Measurements from ENCODE around the gene SCP2D1. TPM values are rescaled to one million over a fixed set of nuclear protein-coding genes. Genes with fewer than 3 reads are reported as not detected.

Gene SCP2D1
- total and polyA plus RNA-seq, 2 of the 8 experiments (the other 6 are each of a cell fraction or from before 2014, with no cell fraction given), result not detected

- no peak overlapping the region for H3K27ac ChIP-seq (ENCODE audit: low read depth, low read length)
- H2BK20ac ChIP-seq (ENCODE audit: low read length), result no peak overlapping the region
- H3K36me3 ChIP-seq (ENCODE audit: control insufficient read depth in 2 of 4, insufficient read depth in 4 of 4, low read length in 3 of 4), result no peaks in the 10 kb centered on the region
- H3K27me3 ChIP-seq (replicated peaks in 1 of 4; ENCODE audit: control insufficient read depth in 3 of 4, extremely low read depth in 1 of 4, insufficient read depth in 3 of 4, low read length in 3 of 4), result peaks cover 28 to 65% (median 54%) of the 10 kb centered on the region in 4 experiments
- no peak overlapping the region for H3K18ac ChIP-seq (ENCODE audit: extremely low read depth, low read length)
- no peak overlapping the region for H3K4me3 ChIP-seq (ENCODE audit: extremely low read depth in 1 of 4, insufficient read depth in 2 of 4, low read depth in 3 of 4, low read length in 4 of 4)
- H4K5ac ChIP-seq (ENCODE audit: insufficient read length, low read depth, low read length), result no peak overlapping the region
- no peak overlapping the region for H3K56ac ChIP-seq (replicated peaks; ENCODE audit: insufficient read length, low read depth, low read length)
- H3K79me1 ChIP-seq (ENCODE audit: low read depth, low read length), result no peaks in the 10 kb centered on the region
- H3K23me2 ChIP-seq (ENCODE audit: low read depth, low read length), result no peaks in the 10 kb centered on the region; the same call in 1 of the 2 replicates
- no peaks in the 10 kb centered on the region; a peak in 1 of 4 replicates for H3K9me3 ChIP-seq (ENCODE audit: insufficient read depth in 2 of 2, low read depth in 1 of 2, low read length in 1 of 2)
- CTCF ChIA-PET (ENCODE audit: partially characterized antibody), result interaction anchor here (0.6 kb wide), 1 partner anchor 809 kb away, joined by 3 read pairs; no protein-coding TSS in a partner anchor
- no peak overlapping the region for H4K91ac ChIP-seq (replicated peaks; ENCODE audit: insufficient read length, low read length)
- peaks cover 0 to 4% of the 10 kb centered on the region in 2 experiments for H4K20me1 ChIP-seq (replicated peaks in 1 of 2; ENCODE audit: control insufficient read depth in 1 of 2, insufficient read depth in 2 of 2, low read length in 2 of 2)
- no peak overlapping the region for H4K8ac ChIP-seq (ENCODE audit: extremely low read depth, insufficient read depth, low read length)
- no peak for DNase-seq (ENCODE audit: low read depth in 1 of 2, low spot score in 2 of 2)
- H3K4ac ChIP-seq (replicated peaks; ENCODE audit: insufficient read length, low read depth, low read length), result no peak overlapping the region
- POLR2A ChIA-PET (ENCODE audit: partially characterized antibody), result no interaction called here
- H2BK120ac ChIP-seq (replicated peaks; ENCODE audit: low read depth, low read length), result no peak overlapping the region
- H3K4me1 ChIP-seq (replicated peaks in 1 of 4; ENCODE audit: control insufficient read depth in 3 of 4, insufficient read depth in 4 of 4, low read length in 3 of 4), result no peaks in the 10 kb centered on the region; a peak in 1 of 7 replicates
- H3K14ac ChIP-seq (ENCODE audit: insufficient read length), result no peak overlapping the region
- FAIRE-seq, result no peak
- H2AFZ ChIP-seq (ENCODE audit: low read length), result no peak overlapping the region
- H2BK12ac ChIP-seq (ENCODE audit: low read depth, low read length), result no peak overlapping the region
- H3K23ac ChIP-seq (ENCODE audit: insufficient read length), result no peak overlapping the region
- no peak overlapping the region for H2BK5ac ChIP-seq (ENCODE audit: low read depth, low read length)
- no peak overlapping the region for H3K9ac ChIP-seq (replicated peaks in 1 of 4; ENCODE audit: extremely low read depth in 1 of 4, low read depth in 3 of 4, low read length in 3 of 4)
- no peak overlapping the region for H2BK15ac ChIP-seq (ENCODE audit: low read length)
- 71% methylated on average over 1 of the region's 1 CpG; no CpG with 5 or more reads in 1 of the 2 experiments for WGBS, 2 experiments (ENCODE audit: extremely low coverage in 1 of 2, insufficient coverage in 1 of 2, insufficient read length in 1 of 2, insufficient replicate concordance in 2 of 2, low coverage in 1 of 2, low lambda C conversion rate in 2 of 2, missing lambda C conversion rate in 1 of 2)
- H3K79me2 ChIP-seq (ENCODE audit: control insufficient read depth in 1 of 2, insufficient read depth in 2 of 2, low read length in 2 of 2), result no peaks in the 10 kb centered on the region
- H2AK5ac ChIP-seq (ENCODE audit: low read depth, low read length), result no peak overlapping the region
- H3K4me2 ChIP-seq (ENCODE audit: insufficient read depth in 1 of 2, low read depth in 2 of 2, low read length in 2 of 2), result no peak overlapping the region
- no peak for TF ChIP-seq KDM1A (IDR thresholded peaks at IDR 0.05; ENCODE audit: borderline replicate concordance, low read length)
- no peak for TF ChIP-seq ZNF274 (IDR thresholded peaks at IDR 0.05; ENCODE audit: borderline replicate concordance, extremely low read depth, low read length)
- TF ChIP-seq KDM4A (IDR thresholded peaks at IDR 0.05; ENCODE audit: low read depth, low read length, severe bottlenecking), result no peak
- no peak for TF ChIP-seq CBX8 (IDR thresholded peaks at IDR 0.05; ENCODE audit: borderline replicate concordance, low read depth, low read length)
- TF ChIP-seq CHD2 (IDR thresholded peaks at IDR 0.05; ENCODE audit: low read length), result no peak
- no peak for TF ChIP-seq E2F6 (IDR thresholded peaks at IDR 0.05)
- TF ChIP-seq CREB1 (IDR thresholded peaks at IDR 0.05), result no peak
- no peak for TF ChIP-seq GTF2F1 (IDR thresholded peaks at IDR 0.05; ENCODE audit: borderline replicate concordance, low read depth, low read length)
- no peak for TF ChIP-seq CHD1 (IDR thresholded peaks at IDR 0.05; ENCODE audit: low read depth, low read length)
- TF ChIP-seq JUN (IDR thresholded peaks at IDR 0.05; ENCODE audit: low read depth, low read length), result no peak
- no peak for TF ChIP-seq SAP30 (IDR thresholded peaks at IDR 0.05; ENCODE audit: insufficient read depth, insufficient replicate concordance, low read length)
- TF ChIP-seq RNF2 (IDR thresholded peaks at IDR 0.05; ENCODE audit: borderline replicate concordance, low read depth, low read length, missing control alignments, poor library complexity, severe bottlenecking), result no peak
Measured at GRCh38 chr20:18857640-18858039, 44.1 kb downstream of the SCP2D1 start.
